Fibroblast of skin of abdomen (primary cell): ENCODE data around the gene GRIK4.

Source experiments
- DNase-seq: peaks from one replicate; pipeline ENCODE4 v3.0.0-alpha.2; 2013

Gene GRIK4

DNA sequence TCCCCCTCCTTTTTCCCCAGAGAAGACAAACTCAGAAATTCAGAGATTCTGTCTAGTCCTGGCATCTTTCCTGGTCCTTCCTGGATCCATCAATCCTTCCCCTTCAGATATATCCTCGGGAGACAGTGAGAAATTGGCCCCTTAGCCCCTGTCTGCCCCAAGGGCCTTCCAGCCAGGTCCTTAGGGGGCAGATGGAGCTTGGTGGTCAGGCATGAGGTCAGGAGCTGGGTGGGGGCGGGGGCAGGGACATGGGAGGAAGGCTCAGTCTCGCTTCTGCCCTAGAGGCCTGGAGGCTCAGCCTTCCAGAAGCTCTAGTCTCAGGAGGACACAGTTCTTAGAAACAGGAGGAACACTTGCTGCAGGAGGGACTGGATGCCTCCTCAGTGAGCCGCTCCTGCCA is 304.6 kb downstream of the GRIK4 start:
- DNase-seq: no peak

DNA sequence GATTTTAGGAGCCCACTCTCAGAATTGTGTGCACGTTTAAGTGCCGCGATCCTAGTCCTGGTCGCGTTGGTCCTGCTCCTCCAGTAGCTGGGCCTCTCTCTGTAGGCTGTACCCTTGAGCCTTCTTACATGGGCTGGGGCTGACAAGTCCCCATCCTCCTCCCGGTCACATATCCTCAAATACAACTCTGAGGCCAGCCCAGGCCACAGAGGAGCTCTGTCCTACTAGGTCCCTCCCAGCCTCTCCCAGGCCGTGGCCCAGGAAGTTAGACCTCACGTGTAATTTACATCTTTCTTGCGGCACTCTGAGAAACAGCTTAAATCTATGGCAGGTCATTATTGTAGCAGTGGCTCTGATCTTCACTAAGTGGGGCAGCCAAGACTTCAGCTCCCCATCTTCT is 305.2 kb downstream of the GRIK4 start:
- DNase-seq: no peak

DNA sequence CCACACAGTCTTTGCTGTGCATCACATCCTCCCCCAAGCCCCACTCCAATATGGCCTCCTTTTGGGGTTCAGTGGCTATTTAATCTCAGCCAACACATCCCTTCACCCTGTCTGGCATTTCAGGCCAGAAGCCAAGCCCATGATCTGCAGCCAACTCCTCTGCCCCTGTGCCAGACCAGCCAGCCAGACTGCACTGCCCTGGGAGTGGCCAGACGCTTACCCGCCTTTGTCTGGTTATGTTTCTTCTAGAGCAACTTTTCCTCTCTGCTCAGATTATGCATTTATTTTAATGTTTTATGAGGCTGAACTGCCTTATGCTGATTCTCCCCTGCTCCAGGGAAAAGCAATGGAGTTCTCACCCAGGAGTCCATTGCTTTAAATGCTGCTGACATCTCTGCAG is 305.6 kb downstream of the GRIK4 start:
- no peak for DNase-seq

GRCh38 chr11:120818097-120818496 is 306.5 kb downstream of the GRIK4 start:
- DNase-seq: no peak

DNA sequence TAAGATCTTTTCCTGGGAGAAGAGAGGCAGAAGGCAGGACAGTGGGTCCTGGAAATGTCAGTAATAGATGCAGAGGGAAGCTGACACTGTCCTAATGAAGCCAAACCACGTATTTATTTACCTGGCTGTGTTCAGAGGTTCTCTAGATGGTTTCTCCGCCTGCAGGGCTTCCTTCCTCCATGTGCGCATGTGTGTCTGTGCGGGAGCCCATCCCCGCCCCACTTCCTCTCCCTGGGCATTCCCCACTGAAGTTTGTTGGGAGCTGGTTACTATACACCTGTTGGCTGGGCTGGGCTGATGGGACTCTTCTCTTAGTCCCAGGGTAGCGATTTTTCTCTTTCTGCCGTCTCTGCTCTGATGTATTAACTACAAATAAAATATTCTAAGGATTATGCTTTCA is 307.5 kb downstream of the GRIK4 start:
- DNase-seq: no peak

DNA sequence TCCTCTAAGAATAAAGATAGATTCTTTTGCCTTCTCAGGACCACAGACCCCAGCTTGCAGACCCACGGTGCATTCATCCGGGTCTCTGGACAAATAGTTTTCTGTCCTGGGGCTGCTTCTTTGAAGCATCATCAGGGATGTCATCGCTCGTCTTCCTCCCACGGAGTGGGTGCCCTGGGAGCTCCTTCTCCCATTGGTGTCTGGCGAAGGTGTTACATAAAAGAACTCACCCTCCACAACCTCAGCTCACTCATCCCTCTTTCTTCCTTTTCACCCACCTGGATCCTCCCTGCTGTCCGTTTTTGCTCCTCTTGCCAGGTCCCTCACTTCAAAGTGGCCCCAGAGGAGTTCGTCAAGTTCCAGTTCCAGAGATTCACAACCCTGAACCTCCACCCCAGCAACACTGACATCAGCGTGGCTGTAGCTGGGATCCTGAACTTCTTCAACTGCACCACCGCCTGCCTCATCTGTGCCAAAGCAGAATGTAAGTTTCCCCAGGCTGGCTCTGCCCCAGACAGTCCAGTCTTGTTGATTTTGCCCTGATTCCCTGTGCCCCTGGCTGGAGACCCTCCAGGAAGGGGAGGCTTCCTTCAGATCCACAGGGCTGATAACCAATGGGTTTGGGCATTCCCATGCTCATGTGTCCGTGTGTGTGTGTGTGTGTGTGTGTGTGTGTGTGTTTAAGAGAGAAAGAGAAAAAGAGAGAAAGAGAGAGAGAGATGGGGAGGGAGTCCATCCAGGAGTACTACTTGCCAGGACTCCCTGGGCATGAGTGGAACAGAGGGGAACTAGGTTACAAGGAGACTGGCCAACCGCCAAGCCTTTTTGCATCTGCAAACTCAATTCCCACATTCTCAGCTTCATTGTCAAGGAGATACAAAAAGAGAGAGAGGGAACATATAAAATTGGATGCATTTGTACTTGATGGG is 308.2 kb downstream of the GRIK4 start:
- no peak for DNase-seq

GRCh38 chr11:120823159-120823558 is 311.6 kb downstream of the GRIK4 start:
- DNase-seq: no peak

- no peak for DNase-seq
Measured at GRCh38 chr11:120824242-120824641, 312.7 kb downstream of the GRIK4 start.

- DNase-seq: no peak
Measured at GRCh38 chr11:120827198-120827597, 315.6 kb downstream of the GRIK4 start.

DNA sequence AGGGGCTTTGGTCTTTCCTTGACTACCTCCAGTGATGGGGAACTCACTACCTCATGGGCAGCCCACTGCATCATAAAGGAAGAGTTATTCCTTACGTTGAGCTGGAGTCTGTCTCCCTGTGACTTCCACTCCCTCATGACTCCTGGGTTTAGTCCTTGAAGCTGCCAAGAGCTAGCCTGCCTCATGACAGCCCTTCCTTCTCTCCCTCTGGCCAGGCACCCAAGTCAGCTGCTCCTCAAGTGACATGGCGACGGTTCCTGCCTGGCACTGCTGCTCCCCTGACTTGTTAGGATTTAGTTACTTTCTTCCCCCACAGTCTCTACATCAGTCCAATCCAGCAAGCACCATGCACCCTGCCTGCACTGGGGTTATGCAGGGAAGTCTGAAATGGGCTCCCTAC is 316.3 kb downstream of the GRIK4 start:
- no peak for DNase-seq

DNA sequence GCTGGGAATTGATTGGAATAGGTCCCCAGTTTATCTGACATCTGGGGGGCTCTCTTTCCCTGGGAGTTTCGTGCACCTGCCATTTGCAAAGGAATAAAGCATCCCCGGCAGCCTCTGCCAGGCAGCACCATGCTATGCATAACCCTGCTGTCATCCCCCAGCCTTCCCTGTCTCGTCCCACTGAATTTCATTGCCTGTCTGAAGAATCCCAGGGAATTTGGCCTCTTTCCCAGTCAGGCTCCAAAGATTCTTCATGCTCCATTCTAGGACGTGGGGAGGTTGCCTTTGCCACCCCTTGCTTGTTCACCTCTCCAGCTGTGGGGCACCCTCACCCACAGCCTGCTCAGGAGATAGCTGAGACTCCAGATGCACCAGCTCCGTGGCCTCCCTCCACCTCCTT is 317.3 kb downstream of the GRIK4 start:
- no peak for DNase-seq

GRCh38 chr11:120830085-120830620 is 318.6 kb downstream of the GRIK4 start:
- no peak for DNase-seq

DNA sequence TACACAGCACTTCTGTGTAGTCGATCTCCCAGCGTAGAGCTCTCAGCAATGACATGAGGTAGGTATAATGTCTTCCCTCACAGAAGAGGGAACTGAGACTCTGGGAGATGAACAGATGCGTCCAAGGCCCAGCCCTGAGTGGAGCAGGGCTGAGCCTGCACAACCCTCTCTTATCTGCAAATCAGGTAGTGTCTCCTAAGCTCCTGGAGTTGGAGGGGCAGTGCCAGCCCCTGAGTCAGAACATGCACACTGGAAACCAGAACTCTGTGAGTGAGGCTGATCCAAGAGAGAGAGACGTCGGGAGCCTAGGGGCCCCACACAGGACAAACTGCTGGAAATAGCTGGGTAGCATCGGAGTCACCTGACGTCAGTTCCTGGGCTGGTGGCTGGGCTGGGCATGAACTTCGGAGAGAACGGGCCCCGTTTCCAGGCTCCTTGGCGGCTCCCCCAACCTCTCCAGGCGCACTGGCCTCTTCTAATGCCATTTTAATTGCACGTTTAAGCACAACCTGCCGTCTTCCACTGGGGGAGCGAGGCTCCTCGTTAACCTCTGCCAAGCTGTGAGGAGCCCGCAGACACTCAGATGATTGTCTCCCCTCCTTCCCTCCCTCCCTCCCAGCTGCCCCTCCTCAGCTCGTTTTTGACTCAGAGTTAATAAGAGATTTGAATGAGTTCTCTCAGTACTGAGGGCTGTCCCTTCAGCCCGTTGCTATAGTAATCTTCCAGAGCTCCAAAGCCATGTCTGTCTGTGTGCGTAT is 321.1 kb downstream of the GRIK4 start:
- no peak for DNase-seq

DNA sequence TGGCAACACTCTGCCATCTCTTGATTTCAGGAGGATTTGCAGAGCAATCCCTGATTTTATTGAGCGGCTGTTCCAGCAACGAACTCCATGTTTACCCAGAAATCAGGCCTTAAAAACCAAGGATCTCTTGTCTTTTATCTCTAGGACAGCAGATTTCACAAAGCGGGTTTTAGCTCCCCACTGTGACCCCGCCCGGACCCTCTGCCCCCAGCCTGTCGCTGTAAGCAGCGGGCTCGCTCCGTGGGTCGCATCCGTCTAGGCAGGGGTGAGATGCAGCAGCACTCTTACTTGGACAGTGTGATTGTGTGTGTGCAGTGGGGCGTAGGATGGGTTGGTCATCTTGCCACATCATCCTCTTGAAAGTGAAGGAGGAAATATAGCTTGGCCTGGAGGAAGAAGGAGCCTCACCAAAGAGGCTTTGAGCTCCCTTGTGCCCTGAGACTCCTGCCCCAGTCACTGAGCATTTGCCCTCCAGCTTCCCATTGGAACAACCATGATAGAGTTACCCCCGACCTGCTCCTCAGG is 323.2 kb downstream of the GRIK4 start:
- DNase-seq: no peak

GRCh38 chr11:120835601-120836228 is 324.2 kb downstream of the GRIK4 start:
- DNase-seq: no peak

GRCh38 chr11:120837696-120838095 is 326.1 kb downstream of the GRIK4 start:
- DNase-seq: no peak

- DNase-seq: no peak
Measured at GRCh38 chr11:120839201-120839600, 327.7 kb downstream of the GRIK4 start.

DNA sequence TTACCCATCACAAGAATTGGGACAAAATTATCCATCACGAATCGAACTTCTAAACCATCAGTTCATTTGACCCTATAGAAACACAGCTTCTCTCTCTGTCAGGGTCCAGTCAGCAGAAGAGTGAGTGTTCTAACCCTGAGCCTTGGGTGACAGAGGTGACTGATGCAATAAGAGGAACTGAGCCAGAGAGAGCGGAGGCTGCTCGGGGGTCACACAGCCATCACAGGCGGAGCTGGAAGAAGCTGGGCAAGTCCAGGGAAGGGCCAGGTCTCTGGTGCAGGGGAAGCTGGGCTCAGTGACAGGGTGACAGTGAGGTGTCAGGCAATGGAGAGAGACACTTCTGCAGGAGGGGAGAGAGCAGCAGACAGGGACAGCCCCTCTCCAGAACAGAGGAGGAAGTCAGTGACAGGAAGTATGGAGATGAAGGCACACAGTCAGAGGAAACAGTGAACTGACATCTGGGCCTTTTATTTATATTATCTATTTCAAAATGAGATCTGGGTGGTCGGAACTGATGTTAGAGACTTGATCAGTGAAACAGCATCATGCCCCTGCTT is 328.4 kb downstream of the GRIK4 start:
- DNase-seq: no peak

DNA sequence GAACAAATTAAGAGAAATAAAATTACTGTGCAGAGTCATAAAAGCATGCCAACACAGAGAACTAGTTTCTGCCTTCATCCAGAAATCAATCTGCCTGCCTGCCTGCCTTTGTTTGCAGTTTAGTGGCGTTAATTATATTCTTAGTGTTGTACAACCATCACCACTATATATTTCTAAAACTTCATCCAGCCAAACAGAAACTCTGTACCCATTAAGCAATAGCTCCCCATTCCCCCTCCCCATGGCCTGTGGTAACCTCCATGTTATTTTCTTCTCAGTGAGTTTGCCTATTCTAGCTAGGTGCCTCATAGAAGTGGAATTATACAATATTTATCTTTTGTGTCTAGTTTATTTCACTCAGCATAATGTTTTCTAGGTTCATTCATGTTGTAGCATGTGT is 329.1 kb downstream of the GRIK4 start:
- DNase-seq: no peak

GRCh38 chr11:120841074-120841473 is 329.5 kb downstream of the GRIK4 start:
- DNase-seq: no peak

- DNase-seq: no peak
Measured at GRCh38 chr11:120842195-120842594, 330.6 kb downstream of the GRIK4 start.

- no peak for DNase-seq
Measured at GRCh38 chr11:120853435-120853834, 341.9 kb downstream of the GRIK4 start.

- no peak for DNase-seq
Measured at GRCh38 chr11:120854988-120855387, 343.4 kb downstream of the GRIK4 start.
